GM15510 (cell line): Measurements from ENCODE around the gene RPS6KA2.

Experiments used
- POLR2A ChIP-seq: IDR thresholded peaks from 3 replicates; pipeline ENCODE4 v1.6.1; 2011; ENCODE audit warnings: borderline replicate concordance; ENCODE audit not compliant: insufficient read length; ENCODE audit errors: extremely low read depth

RPS6KA2 gene

GRCh38 chr6:166552600-166552999 lies 74.5 kb downstream of the RPS6KA2 start:
- no peak for TF ChIP-seq POLR2A

- no peak for TF ChIP-seq POLR2A
Measured at GRCh38 chr6:166551754-166552495, 75.1 kb downstream of the RPS6KA2 start.

DNA sequence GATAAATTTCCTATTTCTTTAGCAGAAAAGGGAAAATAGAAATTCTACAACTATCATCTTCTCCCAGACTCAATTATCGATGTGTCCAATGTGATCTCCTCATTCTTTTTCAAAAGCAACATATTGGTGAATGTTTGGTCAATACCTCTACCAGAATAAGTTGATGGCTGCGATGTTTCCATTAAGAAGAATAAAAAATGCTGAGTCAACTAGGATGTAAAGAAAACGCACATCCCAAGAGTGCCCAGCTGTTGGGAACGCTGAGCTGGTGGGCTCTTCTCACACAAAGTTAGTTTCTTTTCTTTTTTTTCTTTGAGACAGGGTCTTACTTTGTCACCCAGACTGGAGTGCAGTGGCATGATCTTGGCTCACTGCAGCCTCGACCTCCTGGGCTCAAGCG lies 80.4 kb downstream of the RPS6KA2 start:
- no peak for TF ChIP-seq POLR2A

- TF ChIP-seq POLR2A: no peak
Measured at GRCh38 chr6:166545156-166546034, 81.7 kb downstream of the RPS6KA2 start.

GRCh38 chr6:166544296-166544605 lies 82.8 kb downstream of the RPS6KA2 start:
- no peak for TF ChIP-seq POLR2A

DNA sequence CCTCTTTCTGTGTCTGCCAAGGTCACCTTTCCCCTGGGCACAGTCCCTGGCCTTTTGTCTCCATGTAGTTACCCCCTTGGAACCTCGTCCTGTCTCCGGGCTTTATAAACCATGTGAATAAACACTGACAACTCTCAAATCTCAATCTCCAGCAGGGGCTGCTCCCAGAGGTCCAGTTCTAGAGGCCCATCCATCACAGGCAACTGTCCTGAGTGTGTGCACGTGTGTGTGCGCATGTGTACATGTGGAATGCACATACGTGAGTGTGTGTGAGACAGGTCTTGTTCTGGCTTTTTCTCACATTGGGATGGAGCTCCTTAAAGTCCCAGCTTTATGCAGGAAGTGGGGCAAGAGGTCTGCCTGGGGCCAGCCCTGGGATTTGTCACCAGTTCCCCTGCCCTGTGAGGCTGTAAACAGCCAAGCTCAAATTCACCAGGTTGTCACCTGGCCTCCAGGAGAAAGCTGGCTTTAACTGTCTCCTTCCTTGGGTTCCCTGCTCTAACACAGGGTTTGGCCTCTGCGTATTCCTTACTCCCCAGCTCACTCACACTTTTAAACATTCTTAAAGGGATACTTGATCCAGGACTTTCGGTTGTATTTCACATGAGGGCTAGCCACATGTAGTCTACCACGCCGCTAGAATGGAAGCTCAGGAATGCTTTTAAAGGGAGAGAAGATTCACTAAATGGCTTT lies 83.3 kb downstream of the RPS6KA2 start:
- TF ChIP-seq POLR2A: no peak

DNA sequence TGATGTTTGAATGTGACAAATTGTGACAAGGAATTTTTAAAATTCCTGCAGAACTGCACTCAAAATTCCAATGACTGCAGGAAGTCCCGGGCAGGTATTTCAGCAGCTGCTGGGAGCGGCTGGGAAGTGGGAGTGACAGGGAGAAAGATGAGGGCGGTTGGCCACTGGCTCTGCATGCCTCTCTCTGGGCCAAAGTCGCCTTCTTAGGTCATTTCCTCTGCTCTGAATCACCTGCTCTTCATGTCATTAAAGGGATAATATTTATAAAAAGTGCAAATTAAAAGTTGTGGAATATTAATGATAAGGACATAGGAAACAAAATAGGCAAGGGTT lies 84.5 kb downstream of the RPS6KA2 start:
- TF ChIP-seq POLR2A: no peak

DNA sequence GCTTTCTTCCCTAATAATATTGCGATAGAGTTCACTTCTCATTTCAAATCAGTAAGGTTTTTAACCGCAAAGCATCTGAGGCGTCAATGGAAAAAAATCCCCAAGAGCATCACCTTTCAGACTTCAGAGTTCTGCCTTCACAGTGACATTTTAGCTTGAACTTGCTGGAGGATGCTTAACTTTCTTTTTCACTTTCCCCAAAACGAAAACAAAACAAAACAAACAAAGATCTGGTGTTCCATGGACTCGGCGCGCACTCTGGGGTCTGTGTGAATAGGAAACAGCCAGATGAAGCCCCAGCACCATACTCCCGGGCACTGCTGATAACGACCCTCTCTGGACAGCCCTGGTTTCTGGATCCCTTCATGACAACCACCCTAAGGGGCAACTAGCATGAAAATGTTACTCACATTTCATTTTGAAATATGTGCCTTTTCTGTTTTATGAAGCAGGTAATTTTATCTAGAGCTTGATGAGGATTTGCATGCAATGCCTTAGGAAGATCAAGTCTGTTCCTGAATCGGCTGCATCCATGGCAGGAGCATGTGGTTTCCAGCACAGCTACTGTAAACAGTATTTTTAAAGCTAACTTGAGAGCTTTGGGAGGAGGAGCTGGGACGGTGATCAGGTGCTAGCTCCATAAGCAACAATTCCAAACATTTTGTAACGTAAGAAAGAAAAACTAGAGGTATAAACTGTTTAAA lies 85.0 kb downstream of the RPS6KA2 start:
- TF ChIP-seq POLR2A: no peak

GRCh38 chr6:166541366-166541765 lies 85.7 kb downstream of the RPS6KA2 start:
- TF ChIP-seq POLR2A: no peak

GRCh38 chr6:166540631-166541331 lies 86.3 kb downstream of the RPS6KA2 start:
- TF ChIP-seq POLR2A: no peak

DNA sequence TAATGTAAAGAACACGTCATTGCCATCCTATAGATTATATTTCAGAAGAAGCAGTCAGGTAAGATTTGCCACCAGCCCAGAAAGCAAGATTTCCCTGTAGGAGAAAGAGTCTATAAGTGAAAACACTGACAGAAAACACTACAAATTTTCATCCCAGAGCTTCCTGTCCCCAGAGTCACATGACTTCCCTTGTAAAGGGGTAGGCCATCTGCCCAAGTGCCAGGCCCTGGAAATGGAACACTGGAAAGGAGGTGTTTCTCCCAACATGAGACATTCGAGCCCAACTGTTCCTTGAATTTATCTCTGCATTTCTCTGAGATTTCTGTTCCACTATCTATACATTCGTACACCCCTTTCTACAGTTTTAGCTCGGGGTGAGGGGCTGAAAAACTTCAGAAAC lies 87.5 kb downstream of the RPS6KA2 start:
- TF ChIP-seq POLR2A: no peak

- TF ChIP-seq POLR2A: no peak
Measured at GRCh38 chr6:166538297-166539010, 88.6 kb downstream of the RPS6KA2 start.

- no peak for TF ChIP-seq POLR2A
Measured at GRCh38 chr6:166534658-166535406, 92.2 kb downstream of the RPS6KA2 start.
